Stimulated activated CD4-positive, alpha-beta T cell treated with anti-CD3 and anti-CD28 coated beads, Interleukin-4, amount 100 ng/mL, for 24 hours (primary cell): Measurements from ENCODE around the gene MMEL1.

ENCODE experiments used
- DNase-seq: peaks from one replicate; pipeline ENCODE4 v3.0.0-alpha.2; 2020

MMEL1 gene

GRCh38 chr1:2604844-2605508 lies 27.8 kb downstream of the MMEL1 start:
- no peak for DNase-seq

GRCh38 chr1:2604156-2604843 lies 28.5 kb downstream of the MMEL1 start:
- DNase-seq, result no peak

- DNase-seq, result no peak
Observed at GRCh38 chr1:2603521-2604155, 29.2 kb downstream of the MMEL1 start.

- no peak for DNase-seq
Observed at GRCh38 chr1:2602866-2603520, 29.8 kb downstream of the MMEL1 start.

- DNase-seq, result no peak
Observed at GRCh38 chr1:2602311-2602835, 30.4 kb downstream of the MMEL1 start.

- DNase-seq, result no peak
Observed at GRCh38 chr1:2601721-2602303, 31.0 kb downstream of the MMEL1 start.

GRCh38 chr1:2598329-2598931 lies 34.4 kb downstream of the MMEL1 start:
- no peak for DNase-seq

- DNase-seq, result no peak
Observed at GRCh38 chr1:2597441-2598328, 35.1 kb downstream of the MMEL1 start.

- no peak for DNase-seq
Observed at GRCh38 chr1:2596530-2597333, 36.1 kb downstream of the MMEL1 start.

GRCh38 chr1:2595812-2596529 lies 36.8 kb downstream of the MMEL1 start:
- DNase-seq, result no peak

GRCh38 chr1:2595261-2595811 lies 37.5 kb downstream of the MMEL1 start:
- no peak for DNase-seq

- no peak for DNase-seq
Observed at GRCh38 chr1:2594641-2595131, 38.1 kb downstream of the MMEL1 start.

GRCh38 chr1:2594001-2594640 lies 38.7 kb downstream of the MMEL1 start:
- DNase-seq, result no peak

- DNase-seq, result no peak
Observed at GRCh38 chr1:2593251-2593878, 39.5 kb downstream of the MMEL1 start.

GRCh38 chr1:2592672-2593071 lies 40.1 kb downstream of the MMEL1 start:
- DNase-seq, result no peak

- no peak for DNase-seq
Observed at GRCh38 chr1:2591581-2592261, 41.1 kb downstream of the MMEL1 start.

- DNase-seq, result no peak
Observed at GRCh38 chr1:2591233-2591580, 41.6 kb downstream of the MMEL1 start.
